NCI-H1436 (cell line): ENCODE measurements around the gene VAMP5.

Experiments
- DNase-seq: peaks from one replicate; lab custom pipeline; 2025; lab: John Stamatoyannopoulos, UW

Gene VAMP5

GRCh38 chr2:85635636-85636035 lies 51.4 kb downstream of the VAMP5 start:
- no peak for DNase-seq

- no peak for DNase-seq
Observed at GRCh38 chr2:85642725-85643124, 58.5 kb downstream of the VAMP5 start.
